Loucy (cell line): ENCODE data around the gene VSX2.

Source experiments
- H2AFZ ChIP-seq: fragments of 200-600 bp; sonication (generic); 2 replicates; pipeline ENCODE4 v1.6.0; 2016; ENCODE audit warnings: antibody characterized with exemption, mild to moderate bottlenecking, low read length, moderate library complexity
- H3F3A ChIP-seq: fragments of 200-600 bp; 2 replicates; pipeline ENCODE4 v1.6.0; 2016; ENCODE audit warnings: antibody characterized with exemption, low read depth, mild to moderate bottlenecking
- H3K27me3 ChIP-seq: fragments of 200-600 bp; sonication (generic); 2 replicates; pipeline ENCODE4 v1.6.1; 2014; ENCODE audit warnings: low read length, mild to moderate bottlenecking; ENCODE audit not compliant: insufficient read depth, poor library complexity, severe bottlenecking
- H3K36me3 ChIP-seq: fragments of 200-600 bp; sonication (generic); 2 replicates; pipeline ENCODE4 v1.6.1; 2016; ENCODE audit warnings: low read length; ENCODE audit not compliant: insufficient read depth
- H3K4me1 ChIP-seq: fragments of 200-600 bp; sonication (generic); 2 replicates; pipeline ENCODE4 v1.5.1; 2014; ENCODE audit warnings: low read length, mild to moderate bottlenecking; ENCODE audit not compliant: insufficient read depth, poor library complexity, severe bottlenecking
- H3K4me2 ChIP-seq: fragments of 200-600 bp; sonication (generic); 2 replicates; pipeline ENCODE4 v1.6.0; 2014; ENCODE audit warnings: antibody characterized with exemption, low read length, low read depth, mild to moderate bottlenecking; ENCODE audit not compliant: poor library complexity, severe bottlenecking
- H3K4me3 ChIP-seq: fragments of 200-600 bp; sonication (generic); 2 replicates; pipeline ENCODE4 v1.5.1; 2014; ENCODE audit warnings: low read length, mild to moderate bottlenecking, mixed read lengths; ENCODE audit not compliant: poor library complexity, severe bottlenecking
- H3K79me2 ChIP-seq: fragments of 200-600 bp; sonication (generic); 2 replicates; pipeline ENCODE4 v1.6.1; 2014; ENCODE audit warnings: low read length; ENCODE audit not compliant: insufficient read depth
- H3K9ac ChIP-seq: fragments of 200-600 bp; sonication (generic); 2 replicates; pipeline ENCODE4 v1.6.0; 2014; ENCODE audit warnings: mild to moderate bottlenecking, low read depth, low read length, moderate library complexity; ENCODE audit not compliant: poor library complexity, severe bottlenecking
- H3K9me2 ChIP-seq: fragments of 200-600 bp; sonication (generic); replicated peaks from 2 replicates; pipeline ENCODE4 v1.6.1; 2016; ENCODE audit warnings: low read depth, low read length, mixed read lengths
- H3K9me3 ChIP-seq: fragments of 200-600 bp; sonication (generic); 2 replicates; pipeline ENCODE4 v1.6.1; 2014; ENCODE audit warnings: mild to moderate bottlenecking, antibody characterized with exemption, low read length, low read depth; ENCODE audit not compliant: insufficient read depth
- H4K20me1 ChIP-seq: fragments of 200-600 bp; sonication (generic); 2 replicates; pipeline ENCODE4 v1.6.0; 2014; ENCODE audit warnings: antibody characterized with exemption, low read length, mild to moderate bottlenecking; ENCODE audit not compliant: insufficient read depth, poor library complexity, severe bottlenecking
- CTCF ChIP-seq: fragments of 200-600 bp; sonication (generic); conservative IDR thresholded peaks from 2 replicates; pipeline ENCODE4 v1.5.1; 2014; ENCODE audit warnings: mild to moderate bottlenecking, antibody characterized with exemption, low read length
- EZH2phosphoT487 ChIP-seq: fragments of 200-600 bp; IDR thresholded peaks from 2 replicates; pipeline ENCODE4 v1.6.1; 2018; ENCODE audit warnings: antibody characterized with exemption, mild to moderate bottlenecking, moderate library complexity, borderline replicate concordance

The VSX2 gene

GRCh38 chr14:74246542-74246941 is 7.3 kb downstream of the VSX2 start:
- Histone ChIP-seq H3K9me2 (no peaks in the 10 kb centered on the region), H2AFZ (no peak overlapping the region), H3K9ac (no peak overlapping the region), H3K27me3 (no peaks in the 10 kb centered on the region), H3K4me3 (no peak overlapping the region), H3F3A (no peaks in the 10 kb centered on the region), H3K79me2 (no peaks in the 10 kb centered on the region), H3K4me2 (no peak overlapping the region), H3K36me3 (no peaks in the 10 kb centered on the region), H4K20me1 (no peaks in the 10 kb centered on the region), H3K4me1 (no peaks in the 10 kb centered on the region), H3K9me3 (no peaks in the 10 kb centered on the region)
- TF ChIP-seq EZH2phosphoT487 = no peak
- TF ChIP-seq CTCF = no peak

GRCh38 chr14:74248017-74248416 is 8.8 kb downstream of the VSX2 start:
- Histone ChIP-seq H3K4me3 (no peak overlapping the region), H3K9ac (no peak overlapping the region), H3K4me2 (no peak overlapping the region), H3F3A (no peaks in the 10 kb centered on the region), H3K36me3 (no peaks in the 10 kb centered on the region), H3K79me2 (no peaks in the 10 kb centered on the region), H3K9me3 (no peaks in the 10 kb centered on the region), H3K4me1 (no peaks in the 10 kb centered on the region), H3K9me2 (no peaks in the 10 kb centered on the region), H3K27me3 (no peaks in the 10 kb centered on the region), H4K20me1 (no peaks in the 10 kb centered on the region), H2AFZ (no peak overlapping the region)
- no peak for TF ChIP-seq CTCF
- no peak for TF ChIP-seq EZH2phosphoT487

GRCh38 chr14:74249433-74250375 is 10.5 kb downstream of the VSX2 start:
- H4K20me1 ChIP-seq = no peaks in the 10 kb centered on the region
- no peaks in the 10 kb centered on the region for H3K27me3 ChIP-seq
- no peaks in the 10 kb centered on the region for H3K9me3 ChIP-seq
- TF ChIP-seq CTCF (no peak), EZH2phosphoT487 (no peak)
- no peaks in the 10 kb centered on the region for H3K36me3 ChIP-seq
- no peak overlapping the region for H3K4me2 ChIP-seq
- no peak overlapping the region for H2AFZ ChIP-seq
- H3K79me2 ChIP-seq = no peaks in the 10 kb centered on the region
- no peaks in the 10 kb centered on the region for H3K9me2 ChIP-seq
- H3F3A ChIP-seq = no peaks in the 10 kb centered on the region
- H3K4me1 ChIP-seq = no peaks in the 10 kb centered on the region
- no peak overlapping the region for H3K4me3 ChIP-seq
- no peak overlapping the region for H3K9ac ChIP-seq
